SH-SY5Y (cell line): Measurements from ENCODE around the gene UBAC1.

Experiments used
- GATA2 ChIP-seq: IDR thresholded peaks from 2 replicates; pipeline ENCODE4 v1.6.1; 2011; ENCODE audit warnings: mild to moderate bottlenecking, low read depth, low read length
- GATA3 ChIP-seq: IDR thresholded peaks from 2 replicates; pipeline ENCODE4 v1.6.1; 2011; ENCODE audit warnings: low read depth, mild to moderate bottlenecking, low read length, moderate library complexity

DNA sequence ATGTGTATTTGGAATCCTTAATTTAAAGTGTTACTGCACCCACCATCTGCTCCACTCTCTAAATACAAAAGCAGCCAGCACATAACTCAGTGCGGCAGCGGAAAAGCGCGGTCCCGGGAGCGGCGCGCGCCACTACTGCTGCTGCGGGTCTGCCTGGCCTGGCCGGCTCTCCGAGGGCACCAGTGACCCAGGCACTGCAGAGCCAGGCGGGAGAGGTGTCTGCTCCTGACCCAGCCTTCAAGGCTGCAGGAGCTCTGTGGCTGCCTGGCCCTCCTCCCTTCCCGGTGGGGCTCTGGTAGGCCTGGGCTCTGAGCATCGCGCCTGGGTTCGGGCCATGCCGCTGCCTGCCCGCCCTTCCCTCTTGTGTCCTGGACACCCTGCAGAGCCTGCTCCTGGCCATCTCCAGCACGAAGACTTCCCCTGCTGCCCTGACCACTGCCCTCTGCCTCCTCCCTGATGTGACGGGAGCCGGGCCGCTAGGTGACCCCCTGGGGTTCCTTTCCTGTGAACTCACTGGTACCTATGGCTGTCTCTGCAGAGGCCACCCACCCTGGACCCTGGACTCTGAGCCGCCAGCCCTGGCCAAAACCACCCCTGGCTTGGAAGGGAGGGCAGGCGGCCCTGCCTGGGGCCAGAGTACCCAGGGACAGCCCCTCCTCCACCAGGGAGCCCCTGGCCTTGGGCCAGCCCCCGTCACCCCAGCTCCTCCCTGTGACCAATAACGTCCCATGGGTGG, 32.8 kb upstream of the UBAC1 start:
- no peak for TF ChIP-seq GATA2
- no peak for TF ChIP-seq GATA3
